ENCODE data around the gene WWP2. TPM values are rescaled to one million over a fixed set of nuclear protein-coding genes. Genes with fewer than 3 reads are reported as not detected.
A peak's percentile ranks its signal among the peaks of the same experiment; 100 is the strongest.
"Not testable (repeated sequence)": the region's sequence is repeated elsewhere in the genome, so short reads cannot be mapped to it uniquely, and the experiment has no call there.

The WWP2 gene
- total RNA-seq, 2 experiments from 2014 or later = 30.7 to 35.1 TPM

GRCh38 chr16:69852815-69853214 lies 90.7 kb downstream of the WWP2 start:
- ATAC-seq (no peak), DNase-seq (no peak)
- ChIA-PET POLR2A (no interaction called here), CTCF (no interaction called here)
- H3K27me3 Mint-ChIP-seq = no peaks in the 10 kb centered on the region
- no peaks in the 10 kb centered on the region for H3K9me3 Mint-ChIP-seq
- H3K36me3 Mint-ChIP-seq (ENCODE audit: low read depth) = no peaks in the 10 kb centered on the region
- H3K27ac Mint-ChIP-seq = no peak overlapping the region
- peaks cover 3% of the 10 kb centered on the region for H3K4me1 Mint-ChIP-seq (ENCODE audit: low read depth)
- no peak for TF ChIP-seq CTCF (IDR thresholded peaks at IDR 0.05)
- intact Hi-C loops (cut with micrococcal nuclease) = no loop called here
- no peak overlapping the region for H3K4me3 Mint-ChIP-seq

- DNase-seq = no peak
- Mint-ChIP-seq H3K4me1 (ENCODE audit: low read depth) (peaks cover 6% of the 10 kb centered on the region), H3K27me3 (no peaks in the 10 kb centered on the region), H3K36me3 (ENCODE audit: low read depth) (peaks cover 2% of the 10 kb centered on the region), H3K4me3 (no peak overlapping the region), H3K9me3 (no peaks in the 10 kb centered on the region), H3K27ac (no peak overlapping the region)
- intact Hi-C loops (cut with micrococcal nuclease) = no loop called here
- no peak for TF ChIP-seq CTCF (IDR thresholded peaks at IDR 0.05)
- ChIA-PET CTCF (no interaction called here), POLR2A (no interaction called here)
- no peak for ATAC-seq
Measured at GRCh38 chr16:69853481-69853880, 91.3 kb downstream of the WWP2 start.

- H3K9me3 Mint-ChIP-seq; intact Hi-C loops (cut with micrococcal nuclease): not testable (repeated sequence)
Measured at GRCh38 chr16:69854776-69855175, 92.6 kb downstream of the WWP2 start.

GRCh38 chr16:69855592-69855991 lies 93.5 kb downstream of the WWP2 start:
- H3K27me3 Mint-ChIP-seq = no peaks in the 10 kb centered on the region
- POLR2A ChIA-PET = no interaction called here
- CTCF ChIA-PET = no interaction called here
- H3K4me1 Mint-ChIP-seq (ENCODE audit: low read depth) = peaks cover 9% of the 10 kb centered on the region
- peak overlapping the region; percentile 13 for H3K27ac Mint-ChIP-seq
- H3K9me3 Mint-ChIP-seq = no peaks in the 10 kb centered on the region
- no peak for TF ChIP-seq CTCF (IDR thresholded peaks at IDR 0.05)
- no peak overlapping the region for H3K4me3 Mint-ChIP-seq
- ATAC-seq = no peak
- no peak for DNase-seq
- intact Hi-C loops (cut with micrococcal nuclease) = no loop called here
- peaks cover 3% of the 10 kb centered on the region for H3K36me3 Mint-ChIP-seq (ENCODE audit: low read depth)

More at GRCh38 chr16:69854776-69855175, 92.6 kb downstream of the WWP2 start:
- H3K27me3 Mint-ChIP-seq; POLR2A ChIA-PET; H3K4me3 Mint-ChIP-seq; H3K36me3 Mint-ChIP-seq (ENCODE audit: low read depth); H3K27ac Mint-ChIP-seq; DNase-seq; ATAC-seq; CTCF ChIA-PET; H3K4me1 Mint-ChIP-seq (ENCODE audit: low read depth): not testable (repeated sequence)

- peaks cover 3% of the 10 kb centered on the region for H3K36me3 Mint-ChIP-seq (ENCODE audit: low read depth)
- no peaks in the 10 kb centered on the region for H3K27me3 Mint-ChIP-seq
- no peak overlapping the region for H3K27ac Mint-ChIP-seq
- DNase-seq (peak; percentile 3), ATAC-seq (no peak)
- ChIA-PET POLR2A (no interaction called here), CTCF (interaction anchor here (1.8 kb wide), 1 partner anchor 63 kb away, joined by 5 read pairs; no protein-coding TSS in a partner anchor)
- H3K4me3 Mint-ChIP-seq = no peak overlapping the region
- intact Hi-C loops (cut with micrococcal nuclease) = no loop called here
- peaks cover 9% of the 10 kb centered on the region for H3K4me1 Mint-ChIP-seq (ENCODE audit: low read depth)
- no peak for TF ChIP-seq CTCF (IDR thresholded peaks at IDR 0.05)
- H3K9me3 Mint-ChIP-seq = no peaks in the 10 kb centered on the region
Measured at GRCh38 chr16:69858191-69859104, 96.3 kb downstream of the WWP2 start.
